Measurements from ENCODE around the gene CHRNB4.

Gene CHRNB4

DNA sequence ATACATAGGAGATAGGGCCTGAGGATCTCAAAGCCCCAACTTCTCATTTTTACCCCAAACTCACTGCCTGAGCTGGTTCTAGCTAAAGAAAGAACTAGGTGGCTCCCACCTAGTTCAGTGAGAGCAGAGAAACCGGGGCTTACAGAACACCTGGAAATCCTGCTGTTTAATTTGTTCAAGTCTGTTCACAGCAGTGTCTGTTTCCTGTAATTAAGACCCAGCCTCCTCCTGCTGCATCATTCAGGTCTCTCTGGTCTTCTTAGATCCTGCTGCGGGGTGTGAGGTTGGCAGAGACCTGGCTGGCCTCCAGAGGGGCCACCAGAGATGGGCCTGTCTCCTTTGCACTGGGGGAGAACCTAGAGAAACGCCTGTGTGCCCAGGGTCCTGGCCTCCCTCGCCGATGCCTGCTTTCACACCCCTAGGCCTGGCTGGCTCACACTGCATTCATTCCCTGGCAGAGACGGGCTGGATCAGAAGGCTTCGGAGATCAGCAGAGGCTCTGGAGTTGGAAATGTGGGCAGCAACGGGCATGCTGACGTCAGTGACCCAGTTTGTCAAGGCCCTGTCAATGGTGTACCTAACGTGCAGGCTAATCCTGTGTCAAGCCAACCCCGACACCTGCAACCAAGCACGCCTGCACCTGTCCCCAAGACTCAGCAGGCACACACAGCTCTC is 15.3 kb downstream of the CHRNB4 start:
- no peak overlapping the region for H3K27ac ChIP-seq (replicated peaks)
- H3K27me3 ChIP-seq (ENCODE audit: insufficient read depth, poor library complexity, severe bottlenecking) = peaks cover 18% of the 10 kb centered on the region
- no peak for DNase-seq (ENCODE audit: low read depth in 1 of 2, low spot score in 1 of 2)
- no peak overlapping the region for H3K4me3 ChIP-seq (replicated peaks; ENCODE audit: insufficient read depth, low read length)
- TF ChIP-seq POLR2AphosphoS5 (IDR thresholded peaks at IDR 0.05; ENCODE audit: low read depth) (no peak), SPI1 (IDR thresholded peaks at IDR 0.05; ENCODE audit: borderline replicate concordance, low read depth) (no peak)
- TF ChIP-seq, protein P1, sequence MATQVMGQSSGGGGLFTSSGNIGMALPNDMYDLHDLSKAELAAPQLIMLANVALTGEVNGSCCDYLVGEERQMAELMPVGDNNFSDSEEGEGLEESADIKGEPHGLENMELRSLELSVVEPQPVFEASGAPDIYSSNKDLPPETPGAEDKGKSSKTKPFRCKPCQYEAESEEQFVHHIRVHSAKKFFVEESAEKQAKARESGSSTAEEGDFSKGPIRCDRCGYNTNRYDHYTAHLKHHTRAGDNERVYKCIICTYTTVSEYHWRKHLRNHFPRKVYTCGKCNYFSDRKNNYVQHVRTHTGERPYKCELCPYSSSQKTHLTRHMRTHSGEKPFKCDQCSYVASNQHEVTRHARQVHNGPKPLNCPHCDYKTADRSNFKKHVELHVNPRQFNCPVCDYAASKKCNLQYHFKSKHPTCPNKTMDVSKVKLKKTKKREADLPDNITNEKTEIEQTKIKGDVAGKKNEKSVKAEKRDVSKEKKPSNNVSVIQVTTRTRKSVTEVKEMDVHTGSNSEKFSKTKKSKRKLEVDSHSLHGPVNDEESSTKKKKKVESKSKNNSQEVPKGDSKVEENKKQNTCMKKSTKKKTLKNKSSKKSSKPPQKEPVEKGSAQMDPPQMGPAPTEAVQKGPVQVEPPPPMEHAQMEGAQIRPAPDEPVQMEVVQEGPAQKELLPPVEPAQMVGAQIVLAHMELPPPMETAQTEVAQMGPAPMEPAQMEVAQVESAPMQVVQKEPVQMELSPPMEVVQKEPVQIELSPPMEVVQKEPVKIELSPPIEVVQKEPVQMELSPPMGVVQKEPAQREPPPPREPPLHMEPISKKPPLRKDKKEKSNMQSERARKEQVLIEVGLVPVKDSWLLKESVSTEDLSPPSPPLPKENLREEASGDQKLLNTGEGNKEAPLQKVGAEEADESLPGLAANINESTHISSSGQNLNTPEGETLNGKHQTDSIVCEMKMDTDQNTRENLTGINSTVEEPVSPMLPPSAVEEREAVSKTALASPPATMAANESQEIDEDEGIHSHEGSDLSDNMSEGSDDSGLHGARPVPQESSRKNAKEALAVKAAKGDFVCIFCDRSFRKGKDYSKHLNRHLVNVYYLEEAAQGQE (IDR thresholded peaks at IDR 0.05; ENCODE audit: insufficient replicate concordance, low read depth) = no peak

DNA sequence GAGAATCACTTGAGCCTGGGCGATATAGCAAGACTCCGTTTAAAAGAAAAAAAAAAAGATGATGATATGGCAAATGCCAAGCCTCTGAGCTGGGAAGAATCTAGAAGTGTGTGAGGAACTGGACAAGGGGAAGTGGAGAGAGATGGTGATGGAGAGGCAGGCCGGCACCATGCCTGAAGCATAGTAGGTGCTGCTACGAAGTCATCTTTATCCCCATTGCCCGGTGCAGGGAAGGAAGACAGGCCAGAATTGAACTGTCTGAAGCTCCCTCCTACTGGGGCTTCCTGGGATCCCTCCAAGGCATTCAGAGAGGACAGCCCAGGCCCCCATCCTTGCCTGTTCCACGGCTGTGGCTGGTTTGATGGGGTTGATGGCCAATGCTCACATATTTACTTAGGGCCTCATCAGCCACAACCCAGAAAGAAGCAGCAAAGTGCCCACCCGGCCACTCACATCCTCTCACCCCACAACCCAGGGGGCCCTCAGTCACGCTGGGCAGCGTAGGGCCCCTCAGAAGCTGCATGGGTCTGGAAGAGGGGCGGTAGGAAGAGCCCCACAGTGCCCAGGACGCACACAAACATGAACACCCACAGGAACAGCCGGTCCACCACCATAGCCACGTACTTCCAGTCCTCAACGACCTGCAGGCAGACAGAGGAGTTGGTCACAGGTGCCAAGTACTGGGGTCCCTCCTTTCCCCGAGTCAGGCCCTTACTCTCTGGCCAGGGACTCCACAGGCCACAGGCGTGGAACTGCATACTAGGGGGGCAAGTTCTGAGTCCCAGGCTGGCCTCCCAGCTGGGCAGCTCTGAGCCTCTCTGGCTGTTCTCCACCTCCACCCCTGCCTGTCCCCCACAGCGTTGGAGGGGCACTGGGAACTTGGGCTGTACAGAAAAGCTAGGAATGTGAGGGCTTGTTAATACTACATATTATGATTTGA is 16.1 kb downstream of the CHRNB4 start:
- no peak overlapping the region for H3K27ac ChIP-seq (replicated peaks)
- TF ChIP-seq, protein P2, sequence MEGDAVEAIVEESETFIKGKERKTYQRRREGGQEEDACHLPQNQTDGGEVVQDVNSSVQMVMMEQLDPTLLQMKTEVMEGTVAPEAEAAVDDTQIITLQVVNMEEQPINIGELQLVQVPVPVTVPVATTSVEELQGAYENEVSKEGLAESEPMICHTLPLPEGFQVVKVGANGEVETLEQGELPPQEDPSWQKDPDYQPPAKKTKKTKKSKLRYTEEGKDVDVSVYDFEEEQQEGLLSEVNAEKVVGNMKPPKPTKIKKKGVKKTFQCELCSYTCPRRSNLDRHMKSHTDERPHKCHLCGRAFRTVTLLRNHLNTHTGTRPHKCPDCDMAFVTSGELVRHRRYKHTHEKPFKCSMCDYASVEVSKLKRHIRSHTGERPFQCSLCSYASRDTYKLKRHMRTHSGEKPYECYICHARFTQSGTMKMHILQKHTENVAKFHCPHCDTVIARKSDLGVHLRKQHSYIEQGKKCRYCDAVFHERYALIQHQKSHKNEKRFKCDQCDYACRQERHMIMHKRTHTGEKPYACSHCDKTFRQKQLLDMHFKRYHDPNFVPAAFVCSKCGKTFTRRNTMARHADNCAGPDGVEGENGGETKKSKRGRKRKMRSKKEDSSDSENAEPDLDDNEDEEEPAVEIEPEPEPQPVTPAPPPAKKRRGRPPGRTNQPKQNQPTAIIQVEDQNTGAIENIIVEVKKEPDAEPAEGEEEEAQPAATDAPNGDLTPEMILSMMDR (IDR thresholded peaks at IDR 0.05; ENCODE audit: insufficient read depth, low read length) = no peak
- TF ChIP-seq POLR2AphosphoS5 (IDR thresholded peaks at IDR 0.05; ENCODE audit: low read depth) (no peak), GABPA (IDR thresholded peaks at IDR 0.05; ENCODE audit: low read depth) (no peak)
- TF ChIP-seq, protein P1 (IDR thresholded peaks at IDR 0.05; ENCODE audit: insufficient replicate concordance, low read depth) = no peak
- peaks cover 23% of the 10 kb centered on the region for H3K27me3 ChIP-seq (ENCODE audit: insufficient read depth, poor library complexity, severe bottlenecking)
- no peak for DNase-seq (ENCODE audit: low read depth in 1 of 2, low spot score in 1 of 2)
- H3K4me3 ChIP-seq (replicated peaks; ENCODE audit: insufficient read depth, low read length) = no peak overlapping the region

DNA sequence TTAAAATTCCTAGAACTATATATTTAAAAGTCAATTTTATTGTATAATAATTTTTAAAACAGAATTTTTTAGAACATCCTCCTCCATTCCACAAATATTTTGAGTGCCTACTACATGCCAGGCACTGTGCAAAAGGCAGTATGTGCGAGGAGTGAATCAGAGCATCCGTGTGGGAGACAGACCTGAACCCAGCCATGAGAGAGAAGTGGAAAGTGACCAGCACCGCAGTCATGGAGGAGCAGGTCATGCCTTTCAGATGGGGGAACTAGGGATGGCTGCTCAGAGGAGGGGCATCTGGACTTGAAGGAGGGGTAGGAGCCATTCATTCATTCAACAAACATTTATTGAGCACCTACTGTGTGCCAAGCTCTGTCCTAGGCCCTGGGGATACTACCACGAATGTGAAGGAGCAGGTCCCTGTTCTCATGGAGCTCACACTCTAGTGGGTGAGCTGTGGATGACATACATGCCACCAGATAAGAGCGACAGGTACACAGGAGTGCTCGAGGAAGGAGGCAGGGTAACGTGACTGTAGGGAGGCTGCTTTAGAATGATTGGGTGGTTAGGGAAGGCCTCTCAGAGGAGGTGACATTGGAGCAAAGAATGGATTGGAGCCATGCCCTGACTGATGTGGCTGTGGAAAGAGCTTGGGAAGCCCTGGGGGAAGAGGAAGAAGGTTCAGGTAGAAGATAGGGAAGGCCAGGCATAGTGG is 17.1 kb downstream of the CHRNB4 start:
- no peak for DNase-seq (ENCODE audit: low read depth in 1 of 2, low spot score in 1 of 2)
- TF ChIP-seq POLR2AphosphoS5 (IDR thresholded peaks at IDR 0.05; ENCODE audit: low read depth) = no peak
- TF ChIP-seq, protein P1 (IDR thresholded peaks at IDR 0.05; ENCODE audit: insufficient replicate concordance, low read depth) = no peak
- TF ChIP-seq, protein P2 (IDR thresholded peaks at IDR 0.05; ENCODE audit: insufficient read depth, low read length) = no peak
- TF ChIP-seq SPI1 (IDR thresholded peaks at IDR 0.05; ENCODE audit: borderline replicate concordance, low read depth) = no peak
- no peak for TF ChIP-seq GABPA (IDR thresholded peaks at IDR 0.05; ENCODE audit: low read depth)
- peaks cover 33% of the 10 kb centered on the region for H3K27me3 ChIP-seq (ENCODE audit: insufficient read depth, poor library complexity, severe bottlenecking)

More for the DNA sequence above, 17.1 kb downstream of the CHRNB4 start:
- Histone ChIP-seq H3K27ac (replicated peaks) (no peak overlapping the region), H3K4me3 (replicated peaks; ENCODE audit: insufficient read depth, low read length) (no peak overlapping the region)
